ENCODE measurements around the gene NPR3.

The NPR3 gene

GRCh38 chr5:32710550-32711361 is at the start of gene NPR3:
Gene NPR3, plus strand, starts transcription at chr5:32711321. Its CDS starts 456 bp downstream, at chr5:32711777.
- no peak for DNase-seq

- DNase-seq, result no peak
Observed at GRCh38 chr5:32664523-32664922, 46.6 kb upstream of the NPR3 start.

GRCh38 chr5:32668552-32668951 is 42.6 kb upstream of the NPR3 start:
- no peak for DNase-seq

GRCh38 chr5:32673272-32673671 is 37.8 kb upstream of the NPR3 start:
- DNase-seq, result no peak

- no peak for DNase-seq
Observed at GRCh38 chr5:32677023-32677422, 34.1 kb upstream of the NPR3 start.

GRCh38 chr5:32678472-32678871 is 32.6 kb upstream of the NPR3 start:
- DNase-seq, result no peak

- DNase-seq, result no peak
Observed at GRCh38 chr5:32679218-32679617, 31.9 kb upstream of the NPR3 start.

- DNase-seq, result no peak
Observed at GRCh38 chr5:32680183-32680582, 30.9 kb upstream of the NPR3 start.

GRCh38 chr5:32683125-32683524 is 28.0 kb upstream of the NPR3 start:
- no peak for DNase-seq

- DNase-seq, result no peak
Observed at GRCh38 chr5:32684260-32684659, 26.9 kb upstream of the NPR3 start.

- no peak for DNase-seq
Observed at GRCh38 chr5:32686799-32687498, 24.2 kb upstream of the NPR3 start.

GRCh38 chr5:32687499-32687831 is 23.7 kb upstream of the NPR3 start:
- DNase-seq, result no peak

- DNase-seq, result no peak
Observed at GRCh38 chr5:32690153-32690552, 21.0 kb upstream of the NPR3 start.

- no peak for DNase-seq
Observed at GRCh38 chr5:32690666-32691065, 20.5 kb upstream of the NPR3 start.

GRCh38 chr5:32692036-32692746 is 18.9 kb upstream of the NPR3 start:
- no peak for DNase-seq

- no peak for DNase-seq
Observed at GRCh38 chr5:32703957-32704356, 7.2 kb upstream of the NPR3 start.

- DNase-seq, result no peak
Observed at GRCh38 chr5:32707418-32707997, 3.6 kb upstream of the NPR3 start.

- no peak for DNase-seq
Observed at GRCh38 chr5:32708949-32709348, 2.2 kb upstream of the NPR3 start.

GRCh38 chr5:32709750-32710549 is 1.2 kb upstream of the NPR3 start:
- DNase-seq, result no peak

GRCh38 chr5:32711362-32711680 is 200 bp downstream of the NPR3 start:
- no peak for DNase-seq

GRCh38 chr5:32711681-32712480 is 760 bp downstream of the NPR3 start:
- no peak for DNase-seq

Measured in NCI-H1436 treated with DMSO at 0.1 percent for 48 hours (cell line).